OCI-LY3 (cell line): Measurements from ENCODE around the gene STK32C.

Source experiments
- H2AFZ ChIP-seq: fragments of 200-600, 300-600 bp; shearing (Covaris generic); 2 replicates; pipeline ENCODE4 v1.6.0; 2014; ENCODE audit warnings: antibody characterized with exemption, low read depth, low read length
- H3K27ac ChIP-seq: fragments of 200-600, 300-600 bp; sonication (generic); 2 replicates; pipeline ENCODE4 v1.5.1; 2014; ENCODE audit warnings: mild to moderate bottlenecking, low read length, moderate library complexity, mixed read lengths
- H3K27me3 ChIP-seq: fragments of 200-600, 300-600 bp; sonication (generic); 2 replicates; pipeline ENCODE4 v1.6.1; 2014; ENCODE audit warnings: low read depth, low read length, mixed read lengths
- H3K36me3 ChIP-seq: fragments of 200-600, 300-600 bp; sonication (generic); replicated peaks from 2 replicates; pipeline ENCODE3; 2014; ENCODE audit warnings: low read depth, low read length, mixed read lengths
- H3K4me1 ChIP-seq: fragments of 300-600, 200-600 bp; sonication (generic); 2 replicates; pipeline ENCODE4 v1.6.1; 2014; ENCODE audit warnings: low read length, mixed read lengths
- H3K4me2 ChIP-seq: fragments of 200-600, 300-600 bp; sonication (generic); 2 replicates; pipeline ENCODE4 v1.6.1; 2014; ENCODE audit warnings: low read length, mixed read lengths
- H3K4me3 ChIP-seq: fragments of 300-600, 200-600 bp; sonication (generic); 2 replicates; pipeline ENCODE4 v1.5.1; 2014; ENCODE audit warnings: antibody characterized with exemption, mild to moderate bottlenecking, low read length, moderate library complexity
- H3K79me2 ChIP-seq: fragments of 300-600, 200-600 bp; shearing (Covaris generic); 2 replicates; pipeline ENCODE4 v1.6.1; 2014; ENCODE audit warnings: mild to moderate bottlenecking, low read length, mixed read lengths
- H3K9ac ChIP-seq: fragments of 300-600, 200-600 bp; shearing (Covaris generic); 2 replicates; pipeline ENCODE4 v1.6.0; 2014; ENCODE audit warnings: mild to moderate bottlenecking, low read length, moderate library complexity
- H3K9me3 ChIP-seq: fragments of 200-600, 300-600 bp; shearing (Covaris generic); 2 replicates; pipeline ENCODE4 v1.6.1; 2014; ENCODE audit warnings: low read length, mixed read lengths; ENCODE audit not compliant: insufficient read depth
- H4K20me1 ChIP-seq: fragments of 200-600, 300-600 bp; sonication (generic); 2 replicates; pipeline ENCODE4 v1.6.1; 2016; ENCODE audit warnings: low read length, mixed read lengths; ENCODE audit not compliant: insufficient read depth
- EZH2phosphoT487 ChIP-seq: fragments of 200-600 bp; shearing (Covaris generic); IDR thresholded peaks from 2 replicates; pipeline ENCODE4 v1.6.1; 2018; ENCODE audit warnings: antibody characterized with exemption, mixed run types, low read depth
- TF ChIP-seq, protein P1 (sequence below): fragments of 200-600, 300-600 bp; sonication (generic); IDR thresholded peaks from 2 replicates; pipeline ENCODE4 v1.5.1; 2014; ENCODE audit warnings: antibody characterized with exemption, low read length, low read depth

The STK32C gene

DNA sequence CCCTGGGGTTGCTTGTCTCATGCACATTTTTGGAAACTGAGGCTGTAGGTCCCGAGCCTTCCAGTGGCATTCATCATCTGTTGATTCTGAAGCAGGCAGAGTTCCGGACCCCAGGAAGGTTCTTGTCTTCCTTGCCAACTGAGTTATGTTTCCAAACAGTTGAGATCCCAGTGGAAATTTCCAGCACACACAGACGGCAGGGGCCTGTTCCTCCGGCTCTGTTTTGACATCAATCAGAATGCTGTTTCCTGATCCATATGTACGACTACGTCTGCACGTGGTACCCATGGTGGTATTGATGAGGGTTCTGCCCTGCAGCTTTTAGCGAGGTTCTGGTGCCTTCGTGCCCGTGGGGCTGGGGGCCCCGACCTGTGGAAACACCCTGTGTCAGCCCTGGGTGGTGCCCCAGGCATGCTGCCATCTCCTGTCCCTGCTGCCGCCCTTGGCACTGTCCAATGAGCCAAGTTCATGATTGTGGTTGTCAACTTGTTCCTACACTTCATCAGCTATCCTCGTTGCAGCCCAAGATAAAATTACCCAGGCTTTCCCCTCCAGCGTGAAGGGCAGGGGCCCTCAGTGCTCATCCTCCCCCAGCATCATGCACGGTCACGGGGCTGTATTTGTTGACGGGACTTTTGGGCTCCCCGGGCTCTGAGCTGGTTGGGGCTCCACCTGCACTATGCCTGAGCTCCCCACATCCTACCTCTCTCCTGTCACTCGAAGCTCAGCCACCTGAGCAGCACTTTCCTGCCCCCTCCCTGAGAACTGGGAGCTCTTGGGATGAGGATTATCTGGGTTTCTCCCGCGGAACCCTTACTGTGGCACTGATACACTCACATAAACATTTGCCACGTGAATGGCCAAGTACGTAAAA is 128.8 kb downstream of the STK32C start:
- no peaks in the 10 kb centered on the region for H3K4me1 ChIP-seq
- H3K36me3 ChIP-seq: no peaks in the 10 kb centered on the region
- no peaks in the 10 kb centered on the region for H3K79me2 ChIP-seq
- H2AFZ ChIP-seq: no peak overlapping the region
- no peaks in the 10 kb centered on the region for H3K27me3 ChIP-seq
- no peaks in the 10 kb centered on the region for H3K9me3 ChIP-seq
- no peaks in the 10 kb centered on the region for H4K20me1 ChIP-seq
- no peak overlapping the region for H3K4me3 ChIP-seq
- no peak overlapping the region for H3K9ac ChIP-seq
- TF ChIP-seq EZH2phosphoT487: no peak
- TF ChIP-seq, protein P1, sequence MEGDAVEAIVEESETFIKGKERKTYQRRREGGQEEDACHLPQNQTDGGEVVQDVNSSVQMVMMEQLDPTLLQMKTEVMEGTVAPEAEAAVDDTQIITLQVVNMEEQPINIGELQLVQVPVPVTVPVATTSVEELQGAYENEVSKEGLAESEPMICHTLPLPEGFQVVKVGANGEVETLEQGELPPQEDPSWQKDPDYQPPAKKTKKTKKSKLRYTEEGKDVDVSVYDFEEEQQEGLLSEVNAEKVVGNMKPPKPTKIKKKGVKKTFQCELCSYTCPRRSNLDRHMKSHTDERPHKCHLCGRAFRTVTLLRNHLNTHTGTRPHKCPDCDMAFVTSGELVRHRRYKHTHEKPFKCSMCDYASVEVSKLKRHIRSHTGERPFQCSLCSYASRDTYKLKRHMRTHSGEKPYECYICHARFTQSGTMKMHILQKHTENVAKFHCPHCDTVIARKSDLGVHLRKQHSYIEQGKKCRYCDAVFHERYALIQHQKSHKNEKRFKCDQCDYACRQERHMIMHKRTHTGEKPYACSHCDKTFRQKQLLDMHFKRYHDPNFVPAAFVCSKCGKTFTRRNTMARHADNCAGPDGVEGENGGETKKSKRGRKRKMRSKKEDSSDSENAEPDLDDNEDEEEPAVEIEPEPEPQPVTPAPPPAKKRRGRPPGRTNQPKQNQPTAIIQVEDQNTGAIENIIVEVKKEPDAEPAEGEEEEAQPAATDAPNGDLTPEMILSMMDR: no peak
- no peak overlapping the region for H3K4me2 ChIP-seq
- no peak overlapping the region for H3K27ac ChIP-seq

GRCh38 chr10:132178046-132178445 is 129.7 kb downstream of the STK32C start:
- Histone ChIP-seq H3K79me2 (no peaks in the 10 kb centered on the region), H3K4me1 (no peaks in the 10 kb centered on the region), H3K4me2 (no peak overlapping the region), H3K4me3 (no peak overlapping the region), H3K36me3 (no peaks in the 10 kb centered on the region), H3K9me3 (no peaks in the 10 kb centered on the region), H3K9ac (no peak overlapping the region), H2AFZ (no peak overlapping the region), H4K20me1 (no peaks in the 10 kb centered on the region), H3K27ac (no peak overlapping the region), H3K27me3 (no peaks in the 10 kb centered on the region)
- TF ChIP-seq, protein P1: no peak
- no peak for TF ChIP-seq EZH2phosphoT487

GRCh38 chr10:132176623-132177500 is 130.9 kb downstream of the STK32C start:
- H3K4me3 ChIP-seq: no peak overlapping the region
- no peaks in the 10 kb centered on the region for H3K27me3 ChIP-seq
- H3K79me2 ChIP-seq: no peaks in the 10 kb centered on the region
- no peak for TF ChIP-seq EZH2phosphoT487
- TF ChIP-seq, protein P1: no peak
- H3K36me3 ChIP-seq: no peaks in the 10 kb centered on the region
- H4K20me1 ChIP-seq: no peaks in the 10 kb centered on the region
- H3K9ac ChIP-seq: no peak overlapping the region
- no peaks in the 10 kb centered on the region for H3K9me3 ChIP-seq
- no peak overlapping the region for H3K27ac ChIP-seq
- no peak overlapping the region for H3K4me2 ChIP-seq
- H2AFZ ChIP-seq: no peak overlapping the region
- H3K4me1 ChIP-seq: no peaks in the 10 kb centered on the region
